GM10248 (cell line): ENCODE data around the gene TRPV6.

Source experiments
- CTCF ChIA-PET: fragments of 300-600 bp; sonication (Branson Sonifier 250); formaldehyde crosslinking; extraction: SDS; loops from one replicate; lab custom pipeline; 2021; ENCODE audit warnings: antibody characterized with exemption; lab: Yijun Ruan, JAX
- POLR2A ChIA-PET: fragments of 350-650 bp; sonication (Branson Sonifier 250); formaldehyde crosslinking; extraction: SDS; loops from one replicate; lab custom pipeline; 2020; ENCODE audit warnings: antibody characterized with exemption; lab: Yijun Ruan, JAX
- DNase-seq: peaks from one replicate; pipeline ENCODE4 v3.0.0; 2012; ENCODE audit errors: extremely low spot score
- TF ChIP-seq, protein P1 (sequence below): IDR thresholded peaks from 2 replicates; pipeline ENCODE4 v1.5.1; 2012; ENCODE audit warnings: mild to moderate bottlenecking, low read depth; ENCODE audit errors: extremely low read depth, missing control alignments, control extremely low read depth

The TRPV6 gene

DNA sequence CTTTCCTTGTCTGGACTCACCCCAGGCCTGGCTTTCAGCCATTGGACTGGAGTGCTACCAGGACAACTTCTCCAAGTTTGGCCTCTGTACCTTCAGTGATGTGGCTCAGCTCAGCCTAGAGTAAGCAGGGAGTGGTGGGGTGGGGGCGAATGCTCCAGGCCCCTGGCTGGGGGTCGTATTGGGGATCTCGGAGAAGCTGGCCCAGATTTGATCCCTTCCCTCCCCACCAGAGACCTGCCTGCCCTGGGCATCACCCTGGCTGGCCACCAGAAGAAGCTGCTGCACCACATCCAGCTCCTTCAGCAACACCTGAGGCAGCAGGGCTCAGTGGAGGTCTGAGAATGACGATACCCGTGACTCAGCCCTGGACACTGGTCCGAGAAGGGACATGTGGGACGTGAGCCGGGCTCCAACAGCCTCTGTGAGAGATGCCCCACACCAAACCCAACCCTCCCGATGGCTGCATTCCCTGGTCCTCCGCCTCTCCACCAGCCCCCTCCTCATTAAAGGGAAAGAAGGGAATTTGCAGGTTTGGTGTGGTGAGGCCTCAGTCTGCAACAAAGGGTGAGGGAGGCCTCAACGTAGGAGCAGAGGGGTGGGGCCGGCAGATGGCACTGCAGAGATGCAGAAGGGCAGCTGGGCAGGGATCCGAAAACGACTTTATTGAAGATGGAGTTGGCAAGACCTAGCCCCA is 14.8 kb downstream of the TRPV6 start:
- ChIA-PET POLR2A (no interaction called here), CTCF (interaction anchor here (1.0 to 6.4 kb wide), 2 partner anchors 11 to 15 kb away, joined by 3 to 39 read pairs; no protein-coding TSS in a partner anchor)
- no peak for DNase-seq
- TF ChIP-seq, protein P1, sequence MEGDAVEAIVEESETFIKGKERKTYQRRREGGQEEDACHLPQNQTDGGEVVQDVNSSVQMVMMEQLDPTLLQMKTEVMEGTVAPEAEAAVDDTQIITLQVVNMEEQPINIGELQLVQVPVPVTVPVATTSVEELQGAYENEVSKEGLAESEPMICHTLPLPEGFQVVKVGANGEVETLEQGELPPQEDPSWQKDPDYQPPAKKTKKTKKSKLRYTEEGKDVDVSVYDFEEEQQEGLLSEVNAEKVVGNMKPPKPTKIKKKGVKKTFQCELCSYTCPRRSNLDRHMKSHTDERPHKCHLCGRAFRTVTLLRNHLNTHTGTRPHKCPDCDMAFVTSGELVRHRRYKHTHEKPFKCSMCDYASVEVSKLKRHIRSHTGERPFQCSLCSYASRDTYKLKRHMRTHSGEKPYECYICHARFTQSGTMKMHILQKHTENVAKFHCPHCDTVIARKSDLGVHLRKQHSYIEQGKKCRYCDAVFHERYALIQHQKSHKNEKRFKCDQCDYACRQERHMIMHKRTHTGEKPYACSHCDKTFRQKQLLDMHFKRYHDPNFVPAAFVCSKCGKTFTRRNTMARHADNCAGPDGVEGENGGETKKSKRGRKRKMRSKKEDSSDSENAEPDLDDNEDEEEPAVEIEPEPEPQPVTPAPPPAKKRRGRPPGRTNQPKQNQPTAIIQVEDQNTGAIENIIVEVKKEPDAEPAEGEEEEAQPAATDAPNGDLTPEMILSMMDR: no peak

DNA sequence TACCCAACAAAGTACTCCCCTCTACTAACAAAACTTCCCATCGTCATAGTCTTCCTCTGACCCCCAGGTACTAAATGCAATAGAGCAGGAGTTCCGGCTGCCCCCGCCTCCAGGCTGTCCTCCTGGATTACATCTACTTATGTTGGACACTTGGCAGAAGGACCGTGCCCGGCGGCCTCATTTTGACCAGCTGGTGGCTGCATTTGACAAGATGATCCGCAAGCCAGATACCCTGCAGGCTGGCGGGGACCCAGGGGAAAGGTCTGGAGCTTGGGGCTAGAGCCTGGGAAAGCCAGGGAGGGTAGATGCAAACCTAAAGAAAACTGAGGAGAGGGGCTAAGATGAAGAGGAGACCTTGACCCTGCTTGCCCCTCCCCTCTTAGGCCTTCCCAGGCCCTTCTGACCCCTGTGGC is 15.4 kb downstream of the TRPV6 start:
- TF ChIP-seq, protein P1: no peak
- ChIA-PET POLR2A (no interaction called here), CTCF (interaction anchor here (1.0 to 6.4 kb wide), 2 partner anchors 11 to 15 kb away, joined by 3 to 39 read pairs; no protein-coding TSS in a partner anchor)

DNA sequence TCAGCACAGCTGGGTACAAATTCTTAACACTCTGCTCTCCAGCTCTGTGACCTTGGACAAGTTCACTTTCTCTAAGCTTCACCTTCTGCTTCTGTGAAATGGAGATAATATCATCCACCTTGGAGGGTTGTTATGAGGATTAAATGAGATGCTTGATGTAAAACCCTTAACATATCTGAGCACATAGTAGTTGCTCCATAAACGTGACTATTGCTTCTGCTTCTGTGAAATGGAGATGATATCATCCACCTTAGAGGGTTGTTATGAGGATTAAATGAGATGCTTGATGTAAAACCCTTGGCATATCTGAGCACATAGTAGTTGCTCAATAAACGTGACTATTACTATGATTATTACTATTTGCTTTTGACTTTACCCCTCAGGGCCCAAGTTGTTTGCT is 16.1 kb downstream of the TRPV6 start:
- DNase-seq: no peak
- TF ChIP-seq, protein P1: no peak
- ChIA-PET CTCF (interaction anchor here (6.4 kb wide), 1 partner anchor 12 kb away, joined by 39 read pairs; no protein-coding TSS in a partner anchor), POLR2A (no interaction called here)

More for the DNA sequence above, 15.4 kb downstream of the TRPV6 start:
- DNase-seq: no peak

DNA sequence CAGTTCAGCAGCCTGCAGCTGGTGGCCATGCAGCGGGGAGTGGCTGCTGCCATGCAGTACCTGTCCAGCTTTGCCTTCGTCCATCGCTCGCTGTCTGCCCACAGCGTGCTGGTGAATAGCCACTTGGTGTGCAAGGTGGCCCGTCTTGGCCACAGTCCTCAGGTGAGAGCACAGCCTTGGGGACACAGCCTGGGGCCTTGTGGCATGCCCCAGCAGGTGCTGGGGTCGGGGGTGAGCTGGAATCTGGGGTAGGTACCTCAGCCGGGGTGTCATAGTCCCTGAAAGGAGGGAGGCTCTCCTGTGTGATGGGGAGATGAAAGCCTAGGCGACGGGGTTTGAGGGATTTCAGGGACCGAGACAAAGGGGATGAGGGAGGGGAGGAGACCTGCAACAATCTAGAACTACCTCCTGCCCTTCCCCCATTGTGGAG is 16.5 kb downstream of the TRPV6 start:
- CTCF ChIA-PET: interaction anchor here (0.8 to 6.4 kb wide), 2 partner anchors 12 to 346 kb away, joined by 3 to 39 read pairs; no protein-coding TSS in a partner anchor
- TF ChIP-seq, protein P1: no peak
- POLR2A ChIA-PET: no interaction called here
- DNase-seq: no peak

DNA sequence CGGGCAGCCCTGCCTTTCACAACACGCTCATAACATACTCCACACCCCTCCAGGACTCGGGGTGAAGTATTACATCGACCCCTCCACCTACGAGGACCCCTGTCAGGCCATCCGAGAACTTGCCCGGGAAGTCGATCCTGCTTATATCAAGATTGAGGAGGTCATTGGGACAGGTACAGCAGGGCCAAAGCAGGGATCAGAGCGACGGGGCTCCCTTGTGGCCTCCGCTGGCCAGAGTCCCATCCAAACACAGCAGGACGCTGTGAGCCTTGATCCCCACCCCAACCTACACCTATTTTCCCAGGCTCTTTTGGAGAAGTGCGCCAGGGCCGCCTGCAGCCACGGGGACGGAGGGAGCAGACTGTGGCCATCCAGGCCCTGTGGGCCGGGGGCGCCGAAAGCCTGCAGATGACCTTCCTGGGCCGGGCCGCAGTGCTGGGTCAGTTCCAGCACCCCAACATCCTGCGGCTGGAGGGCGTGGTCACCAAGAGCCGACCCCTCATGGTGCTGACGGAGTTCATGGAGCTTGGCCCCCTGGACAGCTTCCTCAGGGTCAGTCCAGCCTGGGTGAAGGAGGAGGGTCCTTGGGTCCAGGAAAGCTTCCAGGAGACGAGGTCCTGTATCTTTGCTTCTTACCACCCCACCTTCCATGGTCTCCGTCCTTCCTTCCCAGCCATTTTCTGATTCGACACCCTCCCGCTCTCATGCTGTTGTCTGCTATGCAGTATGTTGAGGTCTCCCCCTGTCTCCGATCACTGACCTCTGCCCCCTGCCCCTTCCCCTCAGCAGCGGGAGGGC is 17.2 kb downstream of the TRPV6 start:
- TF ChIP-seq, protein P1: no peak
- DNase-seq: no peak
- ChIA-PET CTCF (interaction anchor here (0.8 to 6.4 kb wide), 3 partner anchors 13 to 347 kb away, joined by 3 to 39 read pairs (median 3); no protein-coding TSS in a partner anchor), POLR2A (no interaction called here)
